WTC11 (cell line): Measurements from ENCODE around the gene ITPR1. TPM values are rescaled to one million over a fixed set of nuclear protein-coding genes. Genes with fewer than 3 reads are reported as not detected.

Experiments used
- ATAC-seq: fragments of 200-7000 bp; cut with Tn5 transposase; 2 replicates; pipeline ENCODE4 v1.10.0; 2021; ENCODE audit warnings: mild to moderate bottlenecking, moderate library complexity
- CTCF ChIA-PET: fragments of 300-600 bp; sonication (Branson Sonifier 250); formaldehyde crosslinking; loops from one replicate; lab custom pipeline; 2021; ENCODE audit warnings: antibody characterized with exemption; lab: Charles Lee
- POLR2A ChIA-PET: fragments of 350-600 bp; sonication (Branson Sonifier 250); formaldehyde crosslinking; loops from one replicate; lab custom pipeline; 2021; ENCODE audit warnings: antibody characterized with exemption; lab: Charles Lee
- DNase-seq: peaks from one replicate; pipeline ENCODE4 v3.0.0; 2021; ENCODE audit warnings: low spot score
- H3K27ac Mint-ChIP-seq: 2 replicates; pipeline ENCODE4 v1.8.0; 2021; ENCODE audit warnings: mixed read lengths
- H3K27me3 Mint-ChIP-seq: 2 replicates; pipeline ENCODE4 v1.8.0; 2021; ENCODE audit warnings: low read depth, mild to moderate bottlenecking, moderate library complexity, mixed read lengths
- H3K36me3 Mint-ChIP-seq: 2 replicates; pipeline ENCODE4 v1.8.0; 2021; ENCODE audit warnings: mixed read lengths
- H3K4me1 Mint-ChIP-seq: 2 replicates; pipeline ENCODE4 v1.8.0; 2022; ENCODE audit warnings: mixed read lengths
- H3K4me3 Mint-ChIP-seq: 2 replicates; pipeline ENCODE4 v1.8.0; 2021; ENCODE audit warnings: mild to moderate bottlenecking, moderate library complexity, mixed read lengths
- H3K9me3 Mint-ChIP-seq: 2 replicates; pipeline ENCODE4 v1.8.0; 2021; ENCODE audit warnings: mixed read lengths
- ATF1 ChIP-seq: sonication (generic); formaldehyde crosslinking; IDR thresholded peaks from 2 replicates; pipeline ENCODE4 v1.8.1; 2023; ENCODE audit warnings: mild to moderate bottlenecking, moderate library complexity, missing genetic modification reagents
- EMX1 ChIP-seq: fragments of 250-450 bp; sonication (Bioruptor Pico); IDR thresholded peaks from 2 replicates; pipeline ENCODE4 v1.8.0; 2021; ENCODE audit warnings: mild to moderate bottlenecking
- ESRRA ChIP-seq: sonication (generic); formaldehyde crosslinking; IDR thresholded peaks from 2 replicates; pipeline ENCODE4 v1.8.1; 2022; ENCODE audit warnings: mild to moderate bottlenecking, missing genetic modification reagents, borderline replicate concordance
- ETV6 ChIP-seq: sonication (generic); formaldehyde crosslinking; IDR thresholded peaks from 2 replicates; pipeline ENCODE4 v1.8.1; 2022; ENCODE audit warnings: mild to moderate bottlenecking, missing genetic modification reagents
- JAZF1 ChIP-seq: fragments of 250-450 bp; sonication (Bioruptor Pico); IDR thresholded peaks from 2 replicates; pipeline ENCODE4 v1.9.0; 2021; ENCODE audit warnings: moderate library complexity, mild to moderate bottlenecking, inconsistent platforms
- JUN ChIP-seq: sonication (generic); formaldehyde crosslinking; IDR thresholded peaks from 2 replicates; pipeline ENCODE4 v1.8.0; 2023; ENCODE audit warnings: mild to moderate bottlenecking, missing genetic modification reagents
- MYBL2 ChIP-seq: sonication (generic); formaldehyde crosslinking; IDR thresholded peaks from 2 replicates; pipeline ENCODE4 v1.8.1; 2023; ENCODE audit warnings: mild to moderate bottlenecking, moderate library complexity, missing genetic modification reagents
- PRRX2 ChIP-seq: fragments of 250-450 bp; sonication (Bioruptor Pico); IDR thresholded peaks from 2 replicates; pipeline ENCODE4 v1.8.0; 2021; ENCODE audit warnings: mild to moderate bottlenecking
- RELA ChIP-seq: sonication (generic); formaldehyde crosslinking; IDR thresholded peaks from 2 replicates; pipeline ENCODE4 v1.8.1; 2022; ENCODE audit warnings: missing genetic modification reagents, mild to moderate bottlenecking, borderline replicate concordance
- SOX15 ChIP-seq: fragments of 250-450 bp; sonication (Bioruptor Pico); IDR thresholded peaks from 2 replicates; pipeline ENCODE4 v1.9.0; 2021; ENCODE audit warnings: mild to moderate bottlenecking
- TEAD4 ChIP-seq: sonication (generic); formaldehyde crosslinking; IDR thresholded peaks from 2 replicates; pipeline ENCODE4 v1.8.0; 2022; ENCODE audit warnings: mild to moderate bottlenecking, missing genetic modification reagents
- ZNF121 ChIP-seq: sonication (generic); formaldehyde crosslinking; IDR thresholded peaks from 2 replicates; pipeline ENCODE4 v1.8.0; 2023; ENCODE audit warnings: missing genetic modification reagents
- ZNF396 ChIP-seq: fragments of 250-450 bp; sonication (Bioruptor Pico); IDR thresholded peaks from 2 replicates; pipeline ENCODE4 v1.8.0; 2021; ENCODE audit warnings: mild to moderate bottlenecking, moderate library complexity, borderline replicate concordance
- total RNA-seq: library from RNA; stranded (reverse); gene quantifications from 3 replicates; pipeline ENCODE4 v1.2.3, GENCODE V29; 2021
- TF ChIP-seq, protein P1 (sequence below): sonication (generic); formaldehyde crosslinking; IDR thresholded peaks from 2 replicates; pipeline ENCODE4 v1.8.1; 2023; ENCODE audit warnings: mild to moderate bottlenecking, missing genetic modification reagents
- TF ChIP-seq, protein P2 (sequence below): sonication (generic); formaldehyde crosslinking; IDR thresholded peaks from 2 replicates; pipeline ENCODE4 v1.8.1; 2023; ENCODE audit warnings: mild to moderate bottlenecking, missing genetic modification reagents, moderate library complexity
- TF ChIP-seq, protein P3 (sequence below): sonication (generic); formaldehyde crosslinking; IDR thresholded peaks from 2 replicates; pipeline ENCODE4 v1.8.1; 2023; ENCODE audit warnings: mild to moderate bottlenecking, missing genetic modification reagents
- TF ChIP-seq, protein P4 (sequence below): sonication (generic); formaldehyde crosslinking; IDR thresholded peaks from 2 replicates; pipeline ENCODE4 v1.8.0; 2023; ENCODE audit warnings: missing genetic modification reagents
- TF ChIP-seq, protein P5 (sequence below): sonication (generic); formaldehyde crosslinking; conservative IDR thresholded peaks from 2 replicates; pipeline ENCODE4 v1.8.1; 2022; ENCODE audit warnings: mild to moderate bottlenecking, missing genetic modification reagents
- TF ChIP-seq, protein P6 (sequence below): sonication (generic); formaldehyde crosslinking; IDR thresholded peaks from 2 replicates; pipeline ENCODE4 v1.8.1; 2023; ENCODE audit warnings: mild to moderate bottlenecking, missing genetic modification reagents, borderline replicate concordance
- TF ChIP-seq, protein P7 (sequence below): fragments of 250-450 bp; sonication (Bioruptor Pico); conservative IDR thresholded peaks from 2 replicates; pipeline ENCODE4 v1.9.0; 2021; ENCODE audit warnings: mild to moderate bottlenecking

The ITPR1 gene
- total RNA-seq, 1 experiment from 2014 or later = 11.8 TPM

DNA sequence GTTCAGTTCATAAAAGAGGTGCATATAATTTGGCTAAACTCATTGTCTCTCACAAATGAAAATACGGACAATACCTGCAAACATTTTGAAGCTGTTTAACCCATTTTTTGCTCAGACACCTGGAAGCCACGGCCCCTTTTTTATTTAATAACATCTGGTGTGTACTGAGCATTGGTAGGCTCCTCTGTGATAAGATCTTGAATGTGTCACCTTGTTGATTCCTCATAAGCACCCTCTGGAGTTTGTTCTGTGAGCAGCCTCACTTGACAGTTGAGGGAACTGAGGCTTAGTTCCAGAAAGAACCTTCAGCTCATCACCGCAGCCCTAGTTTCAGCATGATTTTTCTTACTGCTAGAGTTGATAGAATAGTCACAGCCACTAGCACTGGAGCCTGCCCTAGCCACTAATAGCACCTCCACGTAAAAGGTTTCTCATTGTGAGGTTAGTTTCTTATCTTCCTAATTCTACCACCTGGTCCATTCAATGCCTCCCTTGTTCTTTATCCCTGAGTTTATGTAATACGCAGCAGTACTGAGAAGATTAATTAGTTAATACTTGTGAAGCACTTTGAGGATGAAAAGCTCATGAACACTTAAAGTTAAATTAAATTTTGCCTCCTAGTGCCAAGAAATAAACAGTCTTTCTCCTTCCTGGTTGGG, 71.9 kb downstream of the ITPR1 start:
- Mint-ChIP-seq H3K4me3 (no peak overlapping the region), H3K27ac (no peak overlapping the region), H3K36me3 (no peaks in the 10 kb centered on the region), H3K4me1 (peaks cover 10% of the 10 kb centered on the region), H3K9me3 (no peaks in the 10 kb centered on the region), H3K27me3 (no peaks in the 10 kb centered on the region)
- ATAC-seq (no peak), DNase-seq (no peak)
- ChIA-PET POLR2A (no interaction called here), CTCF (interaction anchor here (0.9 kb wide), 1 partner anchor 11 kb away, joined by 3 read pairs; no protein-coding TSS in a partner anchor)
- TF ChIP-seq ZNF396 (CRISPR knock-in tag) (no peak), MYBL2 (CRISPR knock-in tag) (no peak), ATF1 (no peak), EMX1 (no peak), JUN (CRISPR knock-in tag) (no peak)
- TF ChIP-seq, protein P1, sequence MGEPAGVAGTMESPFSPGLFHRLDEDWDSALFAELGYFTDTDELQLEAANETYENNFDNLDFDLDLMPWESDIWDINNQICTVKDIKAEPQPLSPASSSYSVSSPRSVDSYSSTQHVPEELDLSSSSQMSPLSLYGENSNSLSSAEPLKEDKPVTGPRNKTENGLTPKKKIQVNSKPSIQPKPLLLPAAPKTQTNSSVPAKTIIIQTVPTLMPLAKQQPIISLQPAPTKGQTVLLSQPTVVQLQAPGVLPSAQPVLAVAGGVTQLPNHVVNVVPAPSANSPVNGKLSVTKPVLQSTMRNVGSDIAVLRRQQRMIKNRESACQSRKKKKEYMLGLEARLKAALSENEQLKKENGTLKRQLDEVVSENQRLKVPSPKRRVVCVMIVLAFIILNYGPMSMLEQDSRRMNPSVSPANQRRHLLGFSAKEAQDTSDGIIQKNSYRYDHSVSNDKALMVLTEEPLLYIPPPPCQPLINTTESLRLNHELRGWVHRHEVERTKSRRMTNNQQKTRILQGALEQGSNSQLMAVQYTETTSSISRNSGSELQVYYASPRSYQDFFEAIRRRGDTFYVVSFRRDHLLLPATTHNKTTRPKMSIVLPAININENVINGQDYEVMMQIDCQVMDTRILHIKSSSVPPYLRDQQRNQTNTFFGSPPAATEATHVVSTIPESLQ (CRISPR knock-in tag) = no peak
- TF ChIP-seq, protein P2, sequence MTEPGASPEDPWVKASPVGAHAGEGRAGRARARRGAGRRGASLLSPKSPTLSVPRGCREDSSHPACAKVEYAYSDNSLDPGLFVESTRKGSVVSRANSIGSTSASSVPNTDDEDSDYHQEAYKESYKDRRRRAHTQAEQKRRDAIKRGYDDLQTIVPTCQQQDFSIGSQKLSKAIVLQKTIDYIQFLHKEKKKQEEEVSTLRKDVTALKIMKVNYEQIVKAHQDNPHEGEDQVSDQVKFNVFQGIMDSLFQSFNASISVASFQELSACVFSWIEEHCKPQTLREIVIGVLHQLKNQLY (CRISPR knock-in tag) = no peak

DNA sequence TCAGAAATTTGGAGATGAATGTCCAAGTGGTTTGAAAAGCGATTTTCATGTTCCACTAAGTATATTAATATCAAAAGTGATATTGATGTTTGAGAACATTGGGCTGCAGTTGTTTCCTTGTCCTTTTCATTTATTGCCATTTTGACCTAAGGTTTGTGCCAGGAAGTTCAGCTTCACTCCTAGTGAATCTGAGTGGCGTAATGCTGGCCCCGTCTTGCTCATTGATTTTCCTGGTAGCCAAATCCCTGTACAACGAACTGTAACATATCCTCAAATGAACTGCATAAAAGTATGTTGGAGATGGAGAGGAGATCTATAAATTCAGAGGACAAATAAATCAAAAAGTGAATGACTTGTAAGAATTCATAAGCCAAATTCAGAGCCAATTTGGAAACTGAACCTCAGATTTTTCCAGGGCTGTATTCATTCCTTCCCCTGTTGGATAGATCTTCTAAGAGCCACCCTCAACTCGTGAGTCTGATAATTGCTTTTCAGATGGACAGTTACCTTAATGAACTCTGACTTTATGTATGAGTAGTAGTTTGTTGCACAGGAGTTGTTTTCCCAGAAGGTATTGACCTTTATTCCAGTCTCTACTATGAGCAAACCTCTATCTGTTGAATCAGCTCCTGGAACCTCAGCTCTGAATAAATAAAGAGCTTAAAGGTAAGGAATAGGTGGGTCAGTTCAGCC, 72.8 kb downstream of the ITPR1 start:
- H3K4me3 Mint-ChIP-seq = no peak overlapping the region

DNA sequence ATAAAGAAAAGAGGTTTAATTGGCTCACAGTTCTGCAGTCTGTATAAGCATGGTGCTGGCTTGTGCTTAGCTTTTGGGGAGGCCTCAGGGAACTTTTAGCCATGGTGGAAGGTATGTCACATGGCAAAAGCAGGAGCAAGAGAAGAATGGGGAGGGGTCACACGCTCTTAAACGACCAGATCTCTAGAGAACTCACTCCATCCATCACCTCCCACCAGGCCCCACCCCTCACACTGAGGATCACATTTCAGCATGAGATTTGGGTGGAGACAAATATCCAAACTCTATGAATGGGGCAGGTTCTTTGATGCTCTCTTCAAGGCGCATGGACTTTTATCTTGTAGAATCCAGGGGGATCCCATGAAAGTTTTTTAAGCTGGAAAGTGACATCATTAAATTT, 75.7 kb downstream of the ITPR1 start:
- ATAC-seq = peak; percentile 94
- Mint-ChIP-seq H3K36me3 (no peaks in the 10 kb centered on the region), H3K9me3 (no peaks in the 10 kb centered on the region), H3K4me3 (no peak overlapping the region), H3K4me1 (peaks cover 10% of the 10 kb centered on the region), H3K27me3 (no peaks in the 10 kb centered on the region), H3K27ac (no peak overlapping the region)
- POLR2A ChIA-PET = no interaction called here
- peak; percentile 23 for DNase-seq
- TF ChIP-seq, protein P3, sequence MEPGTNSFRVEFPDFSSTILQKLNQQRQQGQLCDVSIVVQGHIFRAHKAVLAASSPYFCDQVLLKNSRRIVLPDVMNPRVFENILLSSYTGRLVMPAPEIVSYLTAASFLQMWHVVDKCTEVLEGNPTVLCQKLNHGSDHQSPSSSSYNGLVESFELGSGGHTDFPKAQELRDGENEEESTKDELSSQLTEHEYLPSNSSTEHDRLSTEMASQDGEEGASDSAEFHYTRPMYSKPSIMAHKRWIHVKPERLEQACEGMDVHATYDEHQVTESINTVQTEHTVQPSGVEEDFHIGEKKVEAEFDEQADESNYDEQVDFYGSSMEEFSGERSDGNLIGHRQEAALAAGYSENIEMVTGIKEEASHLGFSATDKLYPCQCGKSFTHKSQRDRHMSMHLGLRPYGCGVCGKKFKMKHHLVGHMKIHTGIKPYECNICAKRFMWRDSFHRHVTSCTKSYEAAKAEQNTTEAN (CRISPR knock-in tag) = no peak
- TF ChIP-seq ETV6 (CRISPR knock-in tag) (no peak), PRRX2 (CRISPR knock-in tag) (no peak), ESRRA (CRISPR knock-in tag) (no peak), RELA (CRISPR knock-in tag) (no peak), TEAD4 (CRISPR knock-in tag) (no peak), JAZF1 (no peak), SOX15 (CRISPR knock-in tag) (no peak)
- TF ChIP-seq, protein P4, sequence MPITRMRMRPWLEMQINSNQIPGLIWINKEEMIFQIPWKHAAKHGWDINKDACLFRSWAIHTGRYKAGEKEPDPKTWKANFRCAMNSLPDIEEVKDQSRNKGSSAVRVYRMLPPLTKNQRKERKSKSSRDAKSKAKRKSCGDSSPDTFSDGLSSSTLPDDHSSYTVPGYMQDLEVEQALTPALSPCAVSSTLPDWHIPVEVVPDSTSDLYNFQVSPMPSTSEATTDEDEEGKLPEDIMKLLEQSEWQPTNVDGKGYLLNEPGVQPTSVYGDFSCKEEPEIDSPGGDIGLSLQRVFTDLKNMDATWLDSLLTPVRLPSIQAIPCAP (CRISPR knock-in tag) = no peak
- TF ChIP-seq, protein P5, sequence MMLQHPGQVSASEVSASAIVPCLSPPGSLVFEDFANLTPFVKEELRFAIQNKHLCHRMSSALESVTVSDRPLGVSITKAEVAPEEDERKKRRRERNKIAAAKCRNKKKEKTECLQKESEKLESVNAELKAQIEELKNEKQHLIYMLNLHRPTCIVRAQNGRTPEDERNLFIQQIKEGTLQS = no peak
- TF ChIP-seq, protein P6, sequence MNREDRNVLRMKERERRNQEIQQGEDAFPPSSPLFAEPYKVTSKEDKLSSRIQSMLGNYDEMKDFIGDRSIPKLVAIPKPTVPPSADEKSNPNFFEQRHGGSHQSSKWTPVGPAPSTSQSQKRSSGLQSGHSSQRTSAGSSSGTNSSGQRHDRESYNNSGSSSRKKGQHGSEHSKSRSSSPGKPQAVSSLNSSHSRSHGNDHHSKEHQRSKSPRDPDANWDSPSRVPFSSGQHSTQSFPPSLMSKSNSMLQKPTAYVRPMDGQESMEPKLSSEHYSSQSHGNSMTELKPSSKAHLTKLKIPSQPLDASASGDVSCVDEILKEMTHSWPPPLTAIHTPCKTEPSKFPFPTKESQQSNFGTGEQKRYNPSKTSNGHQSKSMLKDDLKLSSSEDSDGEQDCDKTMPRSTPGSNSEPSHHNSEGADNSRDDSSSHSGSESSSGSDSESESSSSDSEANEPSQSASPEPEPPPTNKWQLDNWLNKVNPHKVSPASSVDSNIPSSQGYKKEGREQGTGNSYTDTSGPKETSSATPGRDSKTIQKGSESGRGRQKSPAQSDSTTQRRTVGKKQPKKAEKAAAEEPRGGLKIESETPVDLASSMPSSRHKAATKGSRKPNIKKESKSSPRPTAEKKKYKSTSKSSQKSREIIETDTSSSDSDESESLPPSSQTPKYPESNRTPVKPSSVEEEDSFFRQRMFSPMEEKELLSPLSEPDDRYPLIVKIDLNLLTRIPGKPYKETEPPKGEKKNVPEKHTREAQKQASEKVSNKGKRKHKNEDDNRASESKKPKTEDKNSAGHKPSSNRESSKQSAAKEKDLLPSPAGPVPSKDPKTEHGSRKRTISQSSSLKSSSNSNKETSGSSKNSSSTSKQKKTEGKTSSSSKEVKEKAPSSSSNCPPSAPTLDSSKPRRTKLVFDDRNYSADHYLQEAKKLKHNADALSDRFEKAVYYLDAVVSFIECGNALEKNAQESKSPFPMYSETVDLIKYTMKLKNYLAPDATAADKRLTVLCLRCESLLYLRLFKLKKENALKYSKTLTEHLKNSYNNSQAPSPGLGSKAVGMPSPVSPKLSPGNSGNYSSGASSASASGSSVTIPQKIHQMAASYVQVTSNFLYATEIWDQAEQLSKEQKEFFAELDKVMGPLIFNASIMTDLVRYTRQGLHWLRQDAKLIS (CRISPR knock-in tag) = no peak
- TF ChIP-seq, protein P7, sequence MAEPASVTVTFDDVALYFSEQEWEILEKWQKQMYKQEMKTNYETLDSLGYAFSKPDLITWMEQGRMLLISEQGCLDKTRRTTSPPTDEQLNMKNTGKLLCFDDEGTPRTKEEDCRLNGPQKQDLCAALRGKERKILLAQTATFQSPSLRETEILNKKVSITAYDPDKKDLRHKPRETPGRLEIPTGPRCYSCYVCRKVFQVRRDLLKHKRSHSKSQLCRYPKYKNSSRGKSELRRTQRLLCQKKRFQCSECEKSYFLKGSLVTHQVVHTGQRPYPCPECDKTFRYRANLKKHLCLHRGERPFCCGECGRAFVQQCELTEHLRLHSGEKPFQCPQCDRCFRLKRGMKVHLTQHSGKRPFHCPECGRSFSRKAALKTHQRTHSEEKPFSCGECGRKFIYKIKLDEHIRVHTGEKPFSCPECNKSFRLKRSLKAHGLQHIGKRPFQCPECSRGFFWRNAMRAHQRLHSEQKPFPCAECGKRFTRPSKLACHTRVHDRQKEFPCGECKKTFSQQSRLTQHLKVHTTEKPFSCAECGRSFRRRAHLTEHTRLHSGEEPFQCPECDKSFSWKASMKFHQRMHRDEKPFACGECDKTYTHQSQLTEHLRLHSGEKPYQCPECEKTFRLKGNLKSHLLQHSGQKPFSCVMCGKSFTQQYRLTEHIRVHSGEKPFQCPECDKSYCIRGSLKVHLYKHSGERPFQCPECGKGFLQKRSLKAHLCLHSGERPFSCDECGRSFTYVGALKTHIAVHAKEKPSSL = no peak
- CTCF ChIA-PET = no interaction called here

More for the DNA sequence above, 72.8 kb downstream of the ITPR1 start:
- ATAC-seq = no peak
- H3K36me3 Mint-ChIP-seq = no peaks in the 10 kb centered on the region
- DNase-seq = no peak
- TF ChIP-seq ZNF121 (CRISPR knock-in tag) = no peak
- no peak overlapping the region for H3K27ac Mint-ChIP-seq
- ChIA-PET POLR2A (no interaction called here), CTCF (no interaction called here)
- peaks cover 10% of the 10 kb centered on the region for H3K4me1 Mint-ChIP-seq
- no peaks in the 10 kb centered on the region for H3K9me3 Mint-ChIP-seq
- H3K27me3 Mint-ChIP-seq = no peaks in the 10 kb centered on the region
